RWPE2 (cell line): ENCODE results near the gene ZIC4.

Experiments used
- ATAC-seq: fragments of 200-7000 bp; cut with Tn5 transposase; 3 replicates; pipeline ENCODE4 v1.9.1; 2021; ENCODE audit warnings: low read depth
- DNase-seq: peaks from one replicate; pipeline ENCODE4 v3.0.0-alpha.2; 2020; ENCODE audit warnings: low spot score
- H3K27ac ChIP-seq: fragments of 450-650 bp; 2 replicates; pipeline ENCODE4 v1.5.1; 2017; ENCODE audit warnings: mild to moderate bottlenecking; ENCODE audit not compliant: poor library complexity, severe bottlenecking
- H3K27me3 ChIP-seq: fragments of 250-450 bp; sonication (Bioruptor Pico); 2 replicates; pipeline ENCODE4 v1.5.1; 2021; ENCODE audit warnings: mild to moderate bottlenecking, moderate library complexity; ENCODE audit not compliant: insufficient read depth, poor library complexity, severe bottlenecking
- H3K36me3 ChIP-seq: fragments of 250-450 bp; sonication (Bioruptor Pico); 2 replicates; pipeline ENCODE4 v1.5.1; 2020; ENCODE audit warnings: low read depth, mild to moderate bottlenecking, moderate library complexity
- H3K4me1 ChIP-seq: fragments of 250-450 bp; sonication (Bioruptor Pico); 2 replicates; pipeline ENCODE4 v1.5.1; 2021; ENCODE audit warnings: mild to moderate bottlenecking, moderate library complexity; ENCODE audit not compliant: insufficient read depth, poor library complexity, severe bottlenecking
- H3K4me3 ChIP-seq: fragments of 250-450 bp; sonication (Bioruptor Pico); 2 replicates; pipeline ENCODE4 v1.5.1; 2021; ENCODE audit warnings: mild to moderate bottlenecking, moderate library complexity; ENCODE audit not compliant: severe bottlenecking
- H3K9me3 ChIP-seq: fragments of 250-450 bp; sonication (Bioruptor Pico); 2 replicates; pipeline ENCODE4 v1.5.1; 2021; ENCODE audit warnings: mild to moderate bottlenecking, moderate library complexity; ENCODE audit not compliant: severe bottlenecking
- TF ChIP-seq, protein P1 (sequence below): fragments of 450-650 bp; IDR thresholded peaks from one replicate; pipeline ENCODE4 v1.5.1; 2017; ENCODE audit warnings: mild to moderate bottlenecking, moderate library complexity; ENCODE audit not compliant: poor library complexity, severe bottlenecking

ZIC4 gene

DNA sequence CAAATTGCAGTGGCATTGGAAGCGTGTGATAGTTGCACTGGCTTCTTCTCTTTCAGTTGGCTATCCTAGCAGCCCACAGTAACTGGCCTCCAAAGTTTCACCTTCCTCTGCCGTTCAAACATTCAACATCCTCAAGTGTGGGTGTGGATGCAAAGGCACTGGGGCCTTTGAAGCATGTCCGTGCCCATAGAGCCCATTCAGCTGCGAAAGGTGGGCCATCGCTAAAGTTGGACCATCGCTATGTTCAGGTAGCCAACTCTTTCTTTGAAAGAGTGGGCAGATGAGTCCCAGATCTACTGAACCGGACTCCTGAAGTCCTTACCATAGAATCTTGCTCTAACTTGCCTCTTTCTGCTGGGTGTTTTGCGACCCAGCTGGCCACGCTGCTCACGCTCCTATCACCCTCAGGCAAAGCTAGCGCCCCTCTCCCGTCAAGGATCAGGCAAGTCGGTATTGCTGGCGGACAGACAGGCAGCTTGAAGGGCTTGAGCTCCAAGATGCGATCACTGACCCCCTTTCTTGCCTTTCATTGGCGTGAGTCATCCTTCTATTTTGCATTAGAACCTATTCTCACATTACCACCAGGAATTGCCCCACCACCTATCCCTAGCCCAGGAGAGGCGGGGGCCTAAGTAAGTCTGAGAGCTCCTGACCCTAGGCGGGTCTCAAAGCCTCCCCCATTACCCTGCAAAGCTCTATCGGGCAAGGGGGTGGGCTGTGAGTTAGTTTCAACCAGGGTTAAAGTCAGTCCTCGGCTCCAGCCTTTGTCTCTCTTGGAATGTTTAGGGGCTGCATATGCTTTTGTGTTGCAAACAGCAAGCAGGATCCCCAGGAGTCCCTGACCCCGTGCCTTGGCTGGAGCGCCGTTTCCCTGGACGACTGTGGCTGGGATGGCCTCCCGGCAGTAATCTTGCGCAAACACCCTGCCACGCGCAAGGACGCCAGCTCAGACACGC is 28.7 kb downstream of the ZIC4 start:
- Histone ChIP-seq H3K4me3 (no peak overlapping the region), H3K27me3 (peaks cover 99% of the 10 kb centered on the region)

DNA sequence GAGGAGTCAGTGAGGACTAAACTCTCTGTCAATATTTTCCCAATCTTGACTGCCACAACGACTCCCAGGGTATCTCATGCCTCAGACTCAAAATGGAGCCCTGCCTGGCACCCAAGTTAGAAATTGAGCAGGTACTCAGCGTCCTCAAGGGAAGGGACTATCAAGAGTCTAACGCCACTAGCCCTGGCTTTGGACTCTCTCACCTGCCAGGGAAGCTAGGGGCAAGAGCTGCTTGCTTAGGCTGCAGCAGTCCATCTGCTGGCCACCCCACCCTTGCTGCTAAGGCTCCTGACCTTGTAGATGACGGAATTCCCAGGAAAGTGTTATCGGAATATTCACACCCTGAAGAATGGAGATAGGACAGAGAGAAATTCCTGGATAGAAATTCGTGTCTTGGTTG is 33.0 kb downstream of the ZIC4 start:
- TF ChIP-seq, protein P1, sequence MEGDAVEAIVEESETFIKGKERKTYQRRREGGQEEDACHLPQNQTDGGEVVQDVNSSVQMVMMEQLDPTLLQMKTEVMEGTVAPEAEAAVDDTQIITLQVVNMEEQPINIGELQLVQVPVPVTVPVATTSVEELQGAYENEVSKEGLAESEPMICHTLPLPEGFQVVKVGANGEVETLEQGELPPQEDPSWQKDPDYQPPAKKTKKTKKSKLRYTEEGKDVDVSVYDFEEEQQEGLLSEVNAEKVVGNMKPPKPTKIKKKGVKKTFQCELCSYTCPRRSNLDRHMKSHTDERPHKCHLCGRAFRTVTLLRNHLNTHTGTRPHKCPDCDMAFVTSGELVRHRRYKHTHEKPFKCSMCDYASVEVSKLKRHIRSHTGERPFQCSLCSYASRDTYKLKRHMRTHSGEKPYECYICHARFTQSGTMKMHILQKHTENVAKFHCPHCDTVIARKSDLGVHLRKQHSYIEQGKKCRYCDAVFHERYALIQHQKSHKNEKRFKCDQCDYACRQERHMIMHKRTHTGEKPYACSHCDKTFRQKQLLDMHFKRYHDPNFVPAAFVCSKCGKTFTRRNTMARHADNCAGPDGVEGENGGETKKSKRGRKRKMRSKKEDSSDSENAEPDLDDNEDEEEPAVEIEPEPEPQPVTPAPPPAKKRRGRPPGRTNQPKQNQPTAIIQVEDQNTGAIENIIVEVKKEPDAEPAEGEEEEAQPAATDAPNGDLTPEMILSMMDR: no peak
- Histone ChIP-seq H3K4me3 (no peak overlapping the region), H3K27ac (no peak overlapping the region), H3K36me3 (no peaks in the 10 kb centered on the region), H3K4me1 (no peaks in the 10 kb centered on the region), H3K9me3 (no peaks in the 10 kb centered on the region), H3K27me3 (peaks cover 98% of the 10 kb centered on the region)
- no peak for DNase-seq
- ATAC-seq: no peak

More for the DNA sequence above, 28.7 kb downstream of the ZIC4 start:
- H3K4me1 ChIP-seq: no peaks in the 10 kb centered on the region
- no peaks in the 10 kb centered on the region for H3K9me3 ChIP-seq
- TF ChIP-seq, protein P1: no peak
- no peak overlapping the region for H3K27ac ChIP-seq
- no peaks in the 10 kb centered on the region for H3K36me3 ChIP-seq
- no peak for ATAC-seq
- no peak for DNase-seq

DNA sequence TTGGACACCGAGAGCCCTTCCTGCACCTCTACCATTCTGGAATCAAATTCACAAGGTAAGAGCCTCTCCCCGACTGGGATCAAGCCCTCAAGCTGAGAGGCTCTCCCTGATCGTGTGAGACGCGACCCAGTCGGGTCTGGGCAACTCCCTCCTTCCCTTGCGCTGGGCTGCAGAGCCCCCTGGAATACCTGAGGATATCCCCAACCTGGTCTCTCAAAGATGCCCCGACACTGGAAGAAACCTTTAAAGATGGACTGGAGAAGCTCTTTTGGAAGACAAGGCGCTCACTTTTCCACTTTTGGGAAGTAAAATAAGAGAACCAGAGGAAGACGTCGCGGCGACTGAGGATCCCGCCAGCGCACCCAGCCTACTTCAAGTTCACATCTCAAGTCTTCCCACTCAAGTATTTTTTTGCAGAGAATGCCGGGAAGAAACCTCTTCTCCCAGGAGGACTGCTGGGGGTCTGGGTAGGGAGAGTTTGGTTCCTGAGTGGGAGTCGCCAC is 33.8 kb downstream of the ZIC4 start:
- TF ChIP-seq, protein P1: no peak
- no peak for ATAC-seq
- peaks cover 98% of the 10 kb centered on the region for H3K27me3 ChIP-seq

DNA sequence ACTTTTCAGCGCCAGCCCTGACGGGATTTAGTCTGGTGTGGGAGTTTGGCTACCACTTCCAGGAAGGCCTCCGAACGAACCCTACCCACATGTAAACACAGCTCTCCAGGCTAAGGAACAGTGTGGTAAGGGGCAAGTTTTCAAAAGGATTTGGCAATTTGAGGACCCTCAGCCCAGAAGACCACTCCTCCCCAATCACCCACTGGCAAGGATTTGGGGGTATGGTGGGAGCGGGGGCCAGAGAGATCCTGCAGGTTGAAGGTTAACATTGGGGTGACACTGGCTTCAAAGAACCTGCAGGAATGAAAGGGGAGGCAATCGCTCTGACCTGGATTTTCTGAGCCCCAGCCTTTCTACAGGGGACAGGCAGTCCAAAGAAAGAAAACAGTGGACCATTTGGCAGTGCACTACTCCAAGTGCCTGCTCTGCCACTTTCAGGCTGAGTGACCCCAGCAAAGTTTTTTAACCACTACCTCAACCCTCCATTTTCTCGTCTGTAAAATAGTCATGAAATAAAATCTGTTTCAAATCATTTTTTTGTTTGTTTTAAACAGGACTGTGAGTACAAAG is 34.5 kb downstream of the ZIC4 start:
- peaks cover 98% of the 10 kb centered on the region for H3K27me3 ChIP-seq
- no peaks in the 10 kb centered on the region for H3K36me3 ChIP-seq
- no peaks in the 10 kb centered on the region for H3K9me3 ChIP-seq
- DNase-seq (no peak), ATAC-seq (no peak)
- H3K4me1 ChIP-seq: no peaks in the 10 kb centered on the region
- no peak overlapping the region for H3K27ac ChIP-seq
- TF ChIP-seq, protein P1: no peak
- H3K4me3 ChIP-seq: no peak overlapping the region

More for the DNA sequence above, 33.8 kb downstream of the ZIC4 start:
- H3K27ac ChIP-seq: no peak overlapping the region
- DNase-seq: no peak
- H3K9me3 ChIP-seq: no peaks in the 10 kb centered on the region
- no peaks in the 10 kb centered on the region for H3K4me1 ChIP-seq
- H3K4me3 ChIP-seq: no peak overlapping the region
- no peaks in the 10 kb centered on the region for H3K36me3 ChIP-seq
